Activated CD4-positive, alpha-beta T cell treated with anti-CD3 and anti-CD28 coated beads, Interleukin-2, amount 50 U/mL, for 4 hours (primary cell): ENCODE results near the gene SLC30A1.
A peak's percentile ranks its signal among the peaks of the same experiment; 100 is the strongest.
"Not testable (repeated sequence)": the region's sequence is repeated elsewhere in the genome, so short reads cannot be mapped to it uniquely, and the experiment has no call there.

Experiments used
- DNase-seq, 2 experiments: peaks; one replicate each; pipeline ENCODE4 v3.0.0-alpha.2; 2020

SLC30A1 gene

GRCh38 chr1:211578640-211579439, at the start of gene SLC30A1:
SLC30A1 (minus strand) TSS chr1:211579161; CDS start chr1:211578612, 549 bp downstream.
- DNase-seq: peak; percentile 100

- DNase-seq: no peak
Observed at GRCh38 chr1:211628417-211628816, 49.5 kb upstream of the SLC30A1 start.

- no peak for DNase-seq
Observed at GRCh38 chr1:211627259-211627658, 48.3 kb upstream of the SLC30A1 start.

GRCh38 chr1:211625866-211626265, 46.9 kb upstream of the SLC30A1 start:
- not testable (repeated sequence) for DNase-seq

- peak in 1 of 2 experiments; percentile 11 for DNase-seq
Observed at GRCh38 chr1:211625040-211625439, 46.1 kb upstream of the SLC30A1 start.

GRCh38 chr1:211623515-211623914, 44.6 kb upstream of the SLC30A1 start:
- no peak for DNase-seq

- no peak for DNase-seq
Observed at GRCh38 chr1:211621447-211622198, 42.7 kb upstream of the SLC30A1 start.

- no peak for DNase-seq
Observed at GRCh38 chr1:211620097-211620496, 41.1 kb upstream of the SLC30A1 start.

GRCh38 chr1:211619033-211619996, 40.4 kb upstream of the SLC30A1 start:
- no peak for DNase-seq

- no peak for DNase-seq
Observed at GRCh38 chr1:211616965-211617297, 38.0 kb upstream of the SLC30A1 start.

GRCh38 chr1:211616231-211616964, 37.4 kb upstream of the SLC30A1 start:
- DNase-seq: no peak

- no peak for DNase-seq
Observed at GRCh38 chr1:211614615-211615014, 35.7 kb upstream of the SLC30A1 start.

- DNase-seq: no peak
Observed at GRCh38 chr1:211613951-211614350, 35.0 kb upstream of the SLC30A1 start.

- DNase-seq: no peak
Observed at GRCh38 chr1:211613108-211613947, 34.4 kb upstream of the SLC30A1 start.

- no peak for DNase-seq
Observed at GRCh38 chr1:211612786-211613107, 33.8 kb upstream of the SLC30A1 start.

- DNase-seq: no peak
Observed at GRCh38 chr1:211611818-211612217, 32.9 kb upstream of the SLC30A1 start.

- no peak for DNase-seq
Observed at GRCh38 chr1:211610779-211611556, 32.0 kb upstream of the SLC30A1 start.

GRCh38 chr1:211609120-211610024, 30.4 kb upstream of the SLC30A1 start:
- no peak for DNase-seq

- DNase-seq: no peak
Observed at GRCh38 chr1:211607754-211608473, 29.0 kb upstream of the SLC30A1 start.
